Mucosa of gallbladder (tissue), 1 donor: ENCODE measurements around the gene SH2D7. TPM values are rescaled to one million over a fixed set of nuclear protein-coding genes. Genes with fewer than 3 reads are reported as not detected.

Source experiments
- DNase-seq: peaks from one replicate; pipeline ENCODE4 v3.0.0-alpha.2; 2020; ENCODE audit warnings: low spot score
- total RNA-seq: library from RNA; stranded (reverse); gene quantifications from one replicate; pipeline ENCODE4 v1.2.1, GENCODE V29; 2021
- donor health status: DM: no; HTN: no; CAD: no.

SH2D7 gene
- total RNA-seq, 1 donor from 2014 or later = 2.3 TPM

DNA sequence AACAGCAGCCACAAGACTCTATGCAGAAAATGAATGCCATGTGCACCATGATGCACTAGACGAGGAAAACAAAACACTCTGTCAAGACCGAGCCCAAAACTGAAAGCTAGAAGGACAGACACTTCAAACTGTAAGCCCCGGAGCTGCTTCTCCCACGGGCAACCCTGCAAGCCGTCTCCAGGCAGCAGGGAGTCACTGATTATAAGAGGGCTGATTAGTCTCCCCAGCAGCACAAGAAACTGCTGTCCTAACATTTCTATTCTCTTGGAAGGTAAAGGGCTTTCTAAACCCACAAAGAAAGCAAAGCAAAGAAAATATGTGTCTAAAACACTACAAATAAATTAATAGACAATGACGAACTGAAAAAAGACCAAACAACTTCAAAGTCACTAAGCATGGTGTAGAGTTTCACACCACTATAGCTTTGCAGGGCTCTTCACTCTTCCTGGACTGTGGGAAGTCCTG lies 30.4 kb upstream of the SH2D7 start:
- DNase-seq = no peak

GRCh38 chr15:78063217-78063616 lies 29.1 kb upstream of the SH2D7 start:
- no peak for DNase-seq

GRCh38 chr15:78063970-78064385 lies 28.4 kb upstream of the SH2D7 start:
- no peak for DNase-seq

GRCh38 chr15:78064544-78064943 lies 27.8 kb upstream of the SH2D7 start:
- DNase-seq = no peak

DNA sequence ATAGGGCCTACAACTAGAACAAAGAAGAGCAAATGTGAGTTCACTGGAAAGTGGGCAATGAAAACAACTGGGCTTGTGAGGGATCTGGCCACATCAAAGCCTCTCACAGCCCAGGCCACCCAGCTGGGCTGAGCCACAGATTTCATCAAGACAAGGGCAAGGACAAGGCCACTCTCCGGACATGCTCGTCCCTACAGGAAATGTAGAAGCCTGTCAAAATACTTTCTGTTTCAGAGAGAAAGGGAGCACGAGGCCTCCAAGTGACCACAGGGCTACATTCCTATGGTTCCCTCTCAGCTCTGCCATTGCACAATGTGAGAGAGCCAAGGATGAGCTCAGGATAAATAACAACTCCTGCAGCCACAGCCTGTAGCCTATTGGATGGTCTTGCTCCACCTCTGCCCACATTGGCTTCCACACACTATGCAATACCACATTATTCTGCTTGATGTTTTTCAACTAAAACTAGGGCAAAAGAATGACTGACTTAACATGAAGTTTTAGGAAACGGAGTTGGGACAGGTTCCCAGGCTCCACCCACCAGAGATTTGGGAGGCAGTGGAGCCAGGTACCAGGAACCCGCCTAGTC lies 27.0 kb upstream of the SH2D7 start:
- DNase-seq = peak; percentile 81

DNA sequence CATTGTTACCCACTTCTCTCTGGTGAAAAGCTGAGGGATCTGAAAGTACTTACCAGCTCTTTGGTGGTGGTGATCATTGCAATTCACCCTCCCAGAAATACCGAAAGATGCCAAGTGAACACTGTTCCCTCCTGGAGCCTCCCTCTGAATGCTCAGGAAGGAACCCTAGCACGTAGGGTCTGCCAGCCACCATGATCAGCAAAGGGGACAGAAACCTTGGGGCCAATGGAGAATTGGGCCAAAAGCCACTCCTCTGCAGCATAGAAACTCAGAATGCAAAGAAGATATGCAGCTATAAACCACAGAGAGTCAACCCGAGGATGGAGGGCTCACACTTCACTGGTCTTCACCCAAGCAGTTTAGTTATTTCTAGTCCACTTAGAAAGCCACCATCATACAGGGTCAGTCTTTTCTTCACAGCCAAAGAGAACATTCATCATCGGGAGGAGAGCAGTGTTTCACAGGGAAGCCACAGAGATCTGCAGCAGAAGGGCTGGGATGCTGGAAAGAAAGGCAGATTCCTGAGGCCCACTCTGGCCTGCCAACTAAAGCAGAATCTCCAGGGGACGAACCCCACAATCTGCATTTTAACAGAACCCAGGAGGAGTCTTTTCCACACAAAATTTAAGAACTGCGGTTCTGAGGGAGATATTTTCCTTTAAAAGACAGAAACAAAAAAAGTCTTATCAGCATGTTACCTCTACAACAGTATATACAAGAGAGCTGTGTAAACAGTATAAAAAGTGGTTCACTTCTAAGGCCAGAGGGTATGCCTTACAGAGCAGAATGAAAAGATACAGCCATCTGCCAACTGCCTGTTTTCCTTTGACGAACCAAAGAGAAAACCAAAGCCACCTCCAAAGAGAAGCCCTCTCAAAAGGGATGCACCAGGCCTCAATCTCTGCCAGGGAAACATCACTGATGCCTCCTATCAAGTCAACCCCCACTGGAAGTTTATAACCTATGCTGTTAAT lies 26.1 kb upstream of the SH2D7 start:
- no peak for DNase-seq

DNA sequence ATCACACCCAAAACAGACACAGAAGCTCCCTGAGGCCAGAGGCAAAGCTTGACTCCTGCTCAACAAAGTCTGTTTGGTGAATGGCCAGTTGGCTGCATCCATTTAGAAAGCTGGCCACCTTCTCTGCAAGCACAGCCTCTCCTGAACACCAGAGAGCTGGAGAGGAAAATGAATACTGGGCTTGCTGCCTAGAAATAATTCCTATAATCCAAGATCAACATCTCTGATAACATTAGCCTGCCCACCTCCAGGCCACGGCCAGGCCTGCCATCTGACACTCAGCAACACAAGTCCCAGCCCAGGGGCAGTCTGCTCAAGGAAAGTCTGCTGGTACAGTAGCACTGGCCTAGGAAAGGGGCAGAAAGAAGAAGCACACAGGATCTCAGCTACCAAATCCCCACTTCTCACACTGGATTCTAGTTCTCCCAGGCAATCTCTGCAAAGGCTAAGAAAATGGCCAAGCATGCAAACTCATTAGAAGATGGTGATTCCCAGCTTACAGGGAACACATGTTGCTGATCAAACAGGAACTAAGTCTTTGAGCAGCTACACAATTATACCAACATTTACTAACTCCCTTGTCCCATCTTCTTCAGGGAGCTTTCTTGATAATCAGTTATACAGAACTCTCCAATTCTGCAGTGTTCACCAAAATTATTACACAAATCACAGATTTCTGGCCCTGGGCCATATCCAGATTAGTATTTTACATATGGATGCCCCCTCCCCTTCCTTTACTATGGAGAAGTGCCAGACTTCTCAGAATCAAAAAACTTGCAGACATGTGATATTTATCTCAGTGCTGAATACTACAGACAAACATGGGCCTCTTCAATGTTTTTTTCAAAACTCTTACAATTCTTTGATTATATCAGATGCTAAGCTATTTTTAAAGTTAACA lies 24.8 kb upstream of the SH2D7 start:
- no peak for DNase-seq

- DNase-seq = no peak
Observed at GRCh38 chr15:78069052-78069414, 23.3 kb upstream of the SH2D7 start.

DNA sequence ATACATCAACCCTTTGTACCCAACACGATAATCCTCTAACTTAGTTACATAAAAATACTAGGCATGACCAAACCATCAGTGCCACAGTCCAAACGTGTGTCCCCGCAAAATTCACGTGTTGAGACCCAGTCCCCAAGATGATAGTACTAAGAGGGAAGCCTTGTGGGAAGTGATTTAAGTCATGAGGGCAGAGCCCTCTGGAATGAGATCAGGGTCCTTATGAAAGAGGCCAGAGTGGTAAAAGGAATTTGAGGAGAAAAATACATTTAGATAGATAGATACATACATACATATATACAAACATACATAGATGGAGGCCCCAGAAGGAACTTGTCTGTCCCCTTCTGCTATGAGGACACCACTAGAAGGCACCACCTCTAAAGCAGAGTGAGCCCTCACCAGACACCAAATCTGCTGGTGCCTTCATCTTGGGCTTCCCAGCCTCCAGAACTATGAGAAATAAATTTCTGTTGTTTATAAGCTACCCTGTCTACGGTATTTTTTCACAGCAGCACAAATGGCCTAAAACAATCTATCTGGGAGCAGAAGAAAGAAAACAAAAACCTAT lies 22.8 kb upstream of the SH2D7 start:
- DNase-seq = no peak

GRCh38 chr15:78070049-78070700 lies 22.2 kb upstream of the SH2D7 start:
- DNase-seq = no peak

DNA sequence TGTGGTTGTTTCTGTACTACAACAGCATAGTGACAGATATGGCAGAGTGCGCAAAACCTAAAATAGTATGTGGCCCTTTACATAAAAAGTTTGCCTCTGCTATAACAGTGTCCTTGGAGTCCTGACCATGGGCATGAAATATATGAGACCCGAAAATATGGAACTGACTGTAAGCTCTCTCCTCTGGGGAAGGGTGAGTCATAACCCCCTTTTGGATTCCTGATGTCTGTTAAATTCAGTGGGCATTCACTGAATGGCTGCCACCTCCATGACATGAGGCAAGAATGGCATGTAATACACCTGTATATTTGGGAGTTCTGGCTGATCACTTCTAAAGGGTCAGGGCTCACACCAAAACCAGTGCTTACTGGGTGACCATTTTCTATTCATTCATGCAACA lies 21.0 kb upstream of the SH2D7 start:
- DNase-seq = no peak

GRCh38 chr15:78072080-78072892 lies 20.1 kb upstream of the SH2D7 start:
- DNase-seq = peak; percentile 71

DNA sequence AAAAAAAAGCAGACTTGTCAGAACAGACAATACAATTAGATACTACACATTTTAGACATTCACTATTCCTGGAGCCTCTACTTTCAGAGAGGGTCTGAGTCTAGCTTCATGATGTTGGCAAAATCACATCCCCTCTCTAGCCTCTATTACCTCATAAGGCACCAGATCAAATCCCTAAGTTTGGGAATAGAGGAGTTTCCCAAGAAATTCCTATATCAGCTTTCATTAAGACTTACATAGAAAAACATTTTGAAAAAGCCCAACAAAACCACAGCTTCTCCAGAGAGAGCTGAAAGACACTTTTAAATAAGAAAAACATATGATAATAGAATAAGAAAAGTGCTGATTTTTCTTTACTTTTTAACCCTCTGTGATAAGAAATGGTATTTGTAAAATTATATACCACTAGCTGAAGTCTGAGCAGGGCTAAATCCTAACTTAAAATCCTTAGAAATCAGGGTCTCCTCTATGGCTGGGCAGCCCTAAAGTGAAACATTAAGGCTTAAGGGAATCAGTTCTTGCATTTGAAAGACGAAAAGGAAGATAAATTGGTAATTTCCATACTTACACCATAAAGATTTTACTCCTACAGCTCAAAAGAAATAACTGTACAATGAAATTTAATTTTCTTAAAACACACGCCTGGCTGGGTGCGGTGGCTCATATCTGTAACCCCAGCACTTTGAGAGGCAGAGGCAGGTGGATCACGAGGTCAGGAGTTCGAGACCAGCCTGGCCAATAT lies 19.1 kb upstream of the SH2D7 start:
- no peak for DNase-seq

DNA sequence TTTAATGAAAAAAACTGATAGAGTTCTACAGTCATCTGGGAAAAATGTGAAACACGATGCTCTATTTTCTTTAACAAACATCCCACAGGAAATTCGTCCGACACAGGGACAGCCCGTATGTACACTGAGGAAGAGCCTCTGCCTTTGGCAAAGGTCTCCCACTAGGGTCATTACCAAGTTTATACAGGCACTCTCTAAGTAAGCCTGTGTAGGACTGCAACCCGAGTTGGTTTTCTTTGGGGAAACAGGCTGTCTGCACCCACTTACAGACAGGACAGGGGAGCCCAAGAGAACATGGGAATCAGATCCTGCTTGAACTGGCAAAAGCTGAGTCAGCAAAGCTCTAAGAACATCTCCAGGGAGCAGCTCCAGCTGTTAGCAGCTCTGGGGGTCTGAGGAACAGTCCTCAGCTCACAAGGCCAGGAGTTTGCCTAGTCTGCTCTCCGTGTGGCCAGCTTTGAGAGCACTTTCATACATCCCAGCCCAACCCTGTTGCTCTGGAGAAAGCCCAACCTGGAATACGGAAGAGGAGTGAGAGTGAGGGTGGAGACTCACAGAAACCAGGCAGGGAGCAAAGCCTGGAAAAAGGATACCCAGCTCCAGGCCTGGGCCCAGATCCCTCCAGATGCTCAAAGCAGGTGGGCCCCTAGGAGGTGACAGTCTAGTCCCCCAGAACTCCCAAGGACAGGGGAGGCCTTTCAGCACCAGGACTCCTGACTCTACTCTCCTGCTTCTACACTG lies 16.7 kb upstream of the SH2D7 start:
- DNase-seq = peak; percentile 62

GRCh38 chr15:78076231-78077052 lies 15.9 kb upstream of the SH2D7 start:
- no peak for DNase-seq

- DNase-seq = no peak
Observed at GRCh38 chr15:78077053-78077870, 15.1 kb upstream of the SH2D7 start, which contains the start of gene TBC1D2B. Gene TBC1D2B, minus strand, starts transcription at chr15:78077711. Its CDS starts 59 bp downstream, at chr15:78077652.

GRCh38 chr15:78077871-78078210 lies 14.5 kb upstream of the SH2D7 start:
- no peak for DNase-seq
